ENCODE measurements around the gene SEPTIN5. TPM values are rescaled to one million over a fixed set of nuclear protein-coding genes. Genes with fewer than 3 reads are reported as not detected.

The SEPTIN5 gene
- total RNA-seq, 1 donor from 2014 or later, result 7.3 TPM

DNA sequence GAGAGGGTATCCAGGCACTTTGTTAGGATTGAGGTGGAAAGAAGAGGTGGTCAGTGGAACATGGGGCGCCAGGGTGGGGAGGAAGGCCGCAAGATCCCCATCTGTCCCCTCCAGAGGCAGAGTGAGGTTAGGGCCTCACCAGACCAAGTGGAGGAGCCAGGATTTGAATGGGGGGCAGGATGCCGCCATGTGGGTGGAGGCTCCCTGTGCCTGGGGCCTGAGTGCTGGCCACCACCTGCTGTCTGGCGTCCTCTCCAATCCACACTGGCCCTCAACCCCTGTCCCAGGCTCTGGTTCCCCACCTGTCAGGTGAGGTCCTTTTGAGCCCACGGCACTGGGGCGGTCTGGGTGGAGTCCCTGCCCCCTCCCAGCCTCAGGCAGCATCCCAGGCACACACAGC, 28.8 kb downstream of the SEPTIN5 start:
- no peak overlapping the region for H3K27ac Mint-ChIP-seq (ENCODE audit: unreplicated experiment)
- FAIRE-seq (no peak), DNase-seq (ENCODE audit: low read depth) (no peak)
- no peaks in the 10 kb centered on the region for H3K9me3 ChIP-seq (ENCODE audit: insufficient read depth, low read depth, low read length)
- no peak overlapping the region for H3K4me3 ChIP-seq (ENCODE audit: insufficient read depth, low read depth, low read length)
- H3K9ac ChIP-seq (ENCODE audit: low read length), result no peak overlapping the region
- H3K4me2 ChIP-seq (ENCODE audit: low read length), result no peak overlapping the region
- H3K9me3 Mint-ChIP-seq (ENCODE audit: unreplicated experiment), result no peaks in the 10 kb centered on the region
- peaks cover 13% of the 10 kb centered on the region for H3K27me3 Mint-ChIP-seq (ENCODE audit: low read depth, unreplicated experiment)
- H3K27ac ChIP-seq (ENCODE audit: low read depth, low read length), result no peak overlapping the region
- H3K27me3 ChIP-seq (ENCODE audit: insufficient read depth, low read length), result peaks cover under 1% of the 10 kb centered on the region
- H3K4me3 Mint-ChIP-seq (ENCODE audit: unreplicated experiment), result no peak overlapping the region
- H3K4me1 ChIP-seq (ENCODE audit: insufficient read depth, low read length), result no peaks in the 10 kb centered on the region
- no peaks in the 10 kb centered on the region for H3K36me3 ChIP-seq (ENCODE audit: insufficient read depth, low read length)
- no peaks in the 10 kb centered on the region for H3K36me3 Mint-ChIP-seq (ENCODE audit: low read depth, unreplicated experiment)
- H3K79me2 ChIP-seq (ENCODE audit: insufficient read depth, low read length), result no peaks in the 10 kb centered on the region
- H3K4me1 Mint-ChIP-seq (ENCODE audit: low read depth, unreplicated experiment), result no peaks in the 10 kb centered on the region
- no peak for TF ChIP-seq EZH2 (IDR thresholded peaks at IDR 0.05; ENCODE audit: insufficient read depth, low read length)
- no peak for TF ChIP-seq CTCF (IDR thresholded peaks at IDR 0.05; ENCODE audit: insufficient read depth, low read depth, low read length)
- no peak overlapping the region for H2AFZ ChIP-seq (ENCODE audit: low read depth, low read length)
- H4K20me1 ChIP-seq (ENCODE audit: insufficient read depth, low read length), result no peaks in the 10 kb centered on the region

- Histone ChIP-seq H3K4me3 (ENCODE audit: insufficient read depth, low read depth, low read length) (no peak overlapping the region), H4K20me1 (ENCODE audit: insufficient read depth, low read length) (no peaks in the 10 kb centered on the region), H3K4me2 (ENCODE audit: low read length) (no peak overlapping the region), H3K9me3 (ENCODE audit: insufficient read depth, low read depth, low read length) (no peaks in the 10 kb centered on the region), H3K9ac (ENCODE audit: low read length) (no peak overlapping the region), H3K36me3 (ENCODE audit: insufficient read depth, low read length) (no peaks in the 10 kb centered on the region), H3K27ac (ENCODE audit: low read depth, low read length) (no peak overlapping the region), H3K27me3 (ENCODE audit: insufficient read depth, low read length) (peaks cover 5% of the 10 kb centered on the region), H3K79me2 (ENCODE audit: insufficient read depth, low read length) (no peaks in the 10 kb centered on the region), H2AFZ (ENCODE audit: low read depth, low read length) (no peak overlapping the region), H3K4me1 (ENCODE audit: insufficient read depth, low read length) (no peaks in the 10 kb centered on the region)
- FAIRE-seq (no peak), DNase-seq (ENCODE audit: low read depth) (no peak)
- Mint-ChIP-seq H3K27ac (ENCODE audit: unreplicated experiment) (no peak overlapping the region), H3K4me1 (ENCODE audit: low read depth, unreplicated experiment) (no peaks in the 10 kb centered on the region), H3K36me3 (ENCODE audit: low read depth, unreplicated experiment) (no peaks in the 10 kb centered on the region), H3K4me3 (ENCODE audit: unreplicated experiment) (no peak overlapping the region), H3K9me3 (ENCODE audit: unreplicated experiment) (no peaks in the 10 kb centered on the region), H3K27me3 (ENCODE audit: low read depth, unreplicated experiment) (peaks cover 19% of the 10 kb centered on the region)
- TF ChIP-seq EZH2 (IDR thresholded peaks at IDR 0.05; ENCODE audit: insufficient read depth, low read length), result no peak
- TF ChIP-seq CTCF (IDR thresholded peaks at IDR 0.05; ENCODE audit: insufficient read depth, low read depth, low read length), result no peak
Observed at GRCh38 chr22:19743651-19744050, 29.3 kb downstream of the SEPTIN5 start.

DNA sequence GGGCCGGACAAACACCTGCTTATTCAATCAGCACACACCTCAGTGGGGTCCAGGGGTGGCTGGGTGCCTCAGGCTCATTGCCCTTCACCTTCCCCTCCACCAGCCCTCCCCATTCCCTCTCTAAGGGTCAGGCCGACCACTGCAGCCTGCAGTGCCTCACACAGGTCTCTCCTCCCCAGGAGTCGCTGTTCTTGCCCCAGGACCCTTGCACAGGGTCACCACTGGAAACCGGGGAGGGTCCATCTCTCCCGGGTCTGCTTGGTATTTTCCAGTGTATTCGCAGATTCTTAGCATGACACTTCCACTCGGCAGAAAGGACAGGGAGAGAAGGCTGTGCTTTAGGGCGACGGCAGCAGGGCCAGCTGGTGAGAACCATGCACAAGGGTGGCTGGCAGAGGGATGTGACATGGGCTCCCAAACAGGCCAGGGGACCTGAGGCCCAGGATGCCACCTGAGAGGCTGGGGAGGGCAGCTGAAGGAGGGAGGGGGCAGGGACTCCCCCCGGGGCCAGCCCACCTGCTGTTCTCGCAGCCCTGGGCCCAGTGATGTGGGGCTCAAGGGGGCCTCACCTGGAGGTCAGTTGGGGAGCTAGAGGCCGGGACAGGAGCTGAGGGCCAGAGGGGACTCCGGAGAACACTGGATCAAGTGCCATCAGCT, 30.2 kb downstream of the SEPTIN5 start:
- Histone ChIP-seq H3K4me1 (ENCODE audit: insufficient read depth, low read length) (no peaks in the 10 kb centered on the region), H3K36me3 (ENCODE audit: insufficient read depth, low read length) (no peaks in the 10 kb centered on the region), H2AFZ (ENCODE audit: low read depth, low read length) (no peak overlapping the region), H3K79me2 (ENCODE audit: insufficient read depth, low read length) (no peaks in the 10 kb centered on the region), H3K9me3 (ENCODE audit: insufficient read depth, low read depth, low read length) (no peaks in the 10 kb centered on the region), H3K9ac (ENCODE audit: low read length) (no peak overlapping the region), H3K27me3 (ENCODE audit: insufficient read depth, low read length) (peaks cover 12% of the 10 kb centered on the region), H4K20me1 (ENCODE audit: insufficient read depth, low read length) (no peaks in the 10 kb centered on the region), H3K27ac (ENCODE audit: low read depth, low read length) (no peak overlapping the region), H3K4me2 (ENCODE audit: low read length) (no peak overlapping the region), H3K4me3 (ENCODE audit: insufficient read depth, low read depth, low read length) (no peak overlapping the region)
- no peaks in the 10 kb centered on the region for H3K4me1 Mint-ChIP-seq (ENCODE audit: low read depth, unreplicated experiment)
- no peak for TF ChIP-seq CTCF (IDR thresholded peaks at IDR 0.05; ENCODE audit: insufficient read depth, low read depth, low read length)
- no peak for TF ChIP-seq EZH2 (IDR thresholded peaks at IDR 0.05; ENCODE audit: insufficient read depth, low read length)
- no peak for DNase-seq (ENCODE audit: low read depth)
- H3K27ac Mint-ChIP-seq (ENCODE audit: unreplicated experiment), result no peak overlapping the region
- H3K4me3 Mint-ChIP-seq (ENCODE audit: unreplicated experiment), result no peak overlapping the region
- peaks cover 22% of the 10 kb centered on the region for H3K27me3 Mint-ChIP-seq (ENCODE audit: low read depth, unreplicated experiment)
- H3K36me3 Mint-ChIP-seq (ENCODE audit: low read depth, unreplicated experiment), result no peaks in the 10 kb centered on the region
- FAIRE-seq, result no peak
- no peaks in the 10 kb centered on the region for H3K9me3 Mint-ChIP-seq (ENCODE audit: unreplicated experiment)

Measured in astrocyte (in vitro differentiated cells and primary cell).